Fibroblast of skin of left quadriceps (primary cell): ENCODE results near the gene G2E3.

Source experiments
- DNase-seq, 2 experiments: peaks; one replicate each; pipeline ENCODE4 v3.0.0-alpha.2; 2013; ENCODE audit warnings: low read depth in 2 of 2

The G2E3 gene

DNA sequence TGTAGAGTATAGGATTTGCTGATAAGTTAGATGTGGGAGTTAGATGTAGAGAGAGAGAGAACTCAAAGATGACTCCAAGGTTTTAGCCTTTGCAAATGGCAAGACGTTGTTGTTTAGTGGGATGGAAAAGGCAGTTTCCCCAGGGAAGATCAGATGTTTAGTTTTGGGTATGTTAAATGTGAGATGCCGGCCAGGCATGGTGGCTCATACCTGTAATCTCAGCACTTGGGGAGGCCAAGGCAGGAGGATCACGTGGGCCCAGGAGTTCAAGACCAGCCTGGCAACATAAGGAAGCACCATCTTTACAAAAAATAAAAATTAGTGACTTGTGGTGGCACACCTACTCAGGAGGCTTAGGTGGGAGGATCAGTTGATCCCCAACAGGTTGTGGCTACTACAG lies 96.7 kb downstream of the G2E3 start:
- no peak for DNase-seq

GRCh38 chr14:30656190-30656632 lies 97.3 kb downstream of the G2E3 start:
- DNase-seq, result peak in 1 of 2 experiments; percentile 3

DNA sequence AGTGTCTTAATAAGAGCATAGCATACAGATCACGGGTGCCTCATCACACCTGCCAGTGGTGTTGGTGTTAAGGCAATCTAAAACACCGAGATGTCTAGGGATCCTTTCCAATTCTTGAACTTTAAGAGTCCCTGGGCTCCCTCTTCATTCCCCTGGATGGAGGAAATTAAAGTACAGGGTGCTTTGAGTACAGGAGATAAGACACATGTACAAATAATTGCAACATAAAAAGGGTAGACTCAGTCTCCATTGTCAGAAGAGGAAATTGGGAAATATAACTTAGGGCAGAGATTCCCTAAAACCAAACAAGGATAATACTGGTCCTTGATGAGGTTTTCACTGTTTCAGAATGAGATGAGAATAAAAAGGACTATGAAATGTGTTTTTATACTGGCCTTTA lies 98.1 kb downstream of the G2E3 start:
- DNase-seq, result no peak

GRCh38 chr14:30657606-30658163 lies 98.7 kb downstream of the G2E3 start:
- no peak for DNase-seq

GRCh38 chr14:30658645-30659044 lies 99.7 kb downstream of the G2E3 start:
- DNase-seq, result no peak

- no peak for DNase-seq
Observed at GRCh38 chr14:30669594-30669993, 110.6 kb downstream of the G2E3 start.
